ENCODE data around the gene PCNP. TPM values are rescaled to one million over a fixed set of nuclear protein-coding genes. Genes with fewer than 3 reads are reported as not detected.
A peak's percentile ranks its signal among the peaks of the same experiment; 100 is the strongest.

Gene PCNP
- total RNA-seq, 1 experiment from 2014 or later: 216 TPM

DNA sequence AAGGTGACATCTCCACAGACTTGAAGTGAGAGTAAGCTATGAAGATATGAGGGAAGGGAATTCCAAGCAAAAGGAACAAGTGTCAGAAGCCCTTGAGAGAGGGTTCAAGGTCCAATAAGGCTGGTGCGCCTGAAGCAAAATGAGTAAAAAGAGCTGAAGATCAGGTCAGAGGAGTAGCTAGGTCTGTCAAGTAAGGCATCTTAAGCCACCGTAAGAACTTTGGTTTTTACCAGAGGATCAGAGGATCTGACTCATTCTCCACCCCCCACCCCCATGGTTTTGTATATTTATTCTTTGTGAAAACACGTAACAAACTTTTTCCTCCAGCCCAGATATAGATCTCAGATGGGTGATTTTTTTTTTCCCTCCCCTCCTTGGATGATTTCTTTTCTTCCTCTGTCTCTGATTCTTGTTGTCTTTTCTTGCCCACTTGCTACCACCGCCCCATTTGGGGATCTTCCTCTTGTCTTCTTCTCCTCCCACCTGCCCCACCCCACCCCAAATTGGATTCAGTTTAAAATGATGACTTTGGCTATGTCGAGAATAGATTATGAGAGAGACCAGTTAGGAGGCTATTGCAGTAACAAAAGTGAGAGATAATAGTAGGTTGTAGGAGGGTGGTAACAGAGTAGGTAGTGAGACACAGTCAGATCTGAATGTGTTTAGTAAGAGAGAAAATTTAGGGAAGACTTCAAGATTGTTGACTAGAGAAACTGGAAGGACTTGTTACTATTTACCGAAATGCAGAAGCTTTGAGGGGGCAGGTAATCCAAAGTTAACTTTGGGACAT is 6.3 kb upstream of the PCNP start:
- no peak overlapping the region for H3K18ac ChIP-seq (ENCODE audit: insufficient read length, low read depth, low read length)
- no peak overlapping the region for H3K56ac ChIP-seq (ENCODE audit: insufficient read length, low read depth, low read length)
- TF ChIP-seq, protein P1, sequence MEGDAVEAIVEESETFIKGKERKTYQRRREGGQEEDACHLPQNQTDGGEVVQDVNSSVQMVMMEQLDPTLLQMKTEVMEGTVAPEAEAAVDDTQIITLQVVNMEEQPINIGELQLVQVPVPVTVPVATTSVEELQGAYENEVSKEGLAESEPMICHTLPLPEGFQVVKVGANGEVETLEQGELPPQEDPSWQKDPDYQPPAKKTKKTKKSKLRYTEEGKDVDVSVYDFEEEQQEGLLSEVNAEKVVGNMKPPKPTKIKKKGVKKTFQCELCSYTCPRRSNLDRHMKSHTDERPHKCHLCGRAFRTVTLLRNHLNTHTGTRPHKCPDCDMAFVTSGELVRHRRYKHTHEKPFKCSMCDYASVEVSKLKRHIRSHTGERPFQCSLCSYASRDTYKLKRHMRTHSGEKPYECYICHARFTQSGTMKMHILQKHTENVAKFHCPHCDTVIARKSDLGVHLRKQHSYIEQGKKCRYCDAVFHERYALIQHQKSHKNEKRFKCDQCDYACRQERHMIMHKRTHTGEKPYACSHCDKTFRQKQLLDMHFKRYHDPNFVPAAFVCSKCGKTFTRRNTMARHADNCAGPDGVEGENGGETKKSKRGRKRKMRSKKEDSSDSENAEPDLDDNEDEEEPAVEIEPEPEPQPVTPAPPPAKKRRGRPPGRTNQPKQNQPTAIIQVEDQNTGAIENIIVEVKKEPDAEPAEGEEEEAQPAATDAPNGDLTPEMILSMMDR (conservative IDR thresholded peaks at IDR 0.05): no peak
- H3K4me2 ChIP-seq (ENCODE audit: insufficient read depth, insufficient read length, low read length): no peak overlapping the region
- H4K91ac ChIP-seq (ENCODE audit: insufficient read length, low read depth, low read length): no peak overlapping the region
- no peaks in the 10 kb centered on the region for H3K9me3 Mint-ChIP-seq
- H3K23ac ChIP-seq (ENCODE audit: insufficient read length, low read depth, low read length): no peak overlapping the region
- H3K9ac ChIP-seq (ENCODE audit: extremely low read depth, insufficient read length, low read length): no peak overlapping the region
- H2BK5ac ChIP-seq (ENCODE audit: insufficient read length, low read length): no peak overlapping the region
- no peaks in the 10 kb centered on the region for H3K27me3 ChIP-seq (ENCODE audit: insufficient read depth, low read length)
- WGBS (ENCODE audit: extremely low coverage, insufficient read length, low lambda C conversion rate): no CpG with 5 or more reads among the region's 6 CpGs
- H3K79me1 ChIP-seq (ENCODE audit: insufficient read depth, low read depth, low read length, poor library complexity, severe bottlenecking): peaks cover 3% of the 10 kb centered on the region
- H3K4me3 Mint-ChIP-seq: no peak overlapping the region
- H3K4ac ChIP-seq (ENCODE audit: low read depth, low read length): no peak overlapping the region
- no peak overlapping the region for H4K5ac ChIP-seq (ENCODE audit: insufficient read length, low read depth, low read length)
- H3K27ac ChIP-seq (ENCODE audit: insufficient read length, low read depth, low read length): no peak overlapping the region
- no peak for DNase-seq
- no peaks in the 10 kb centered on the region for H3K9me3 ChIP-seq (ENCODE audit: control insufficient read depth, low read depth, low read length)
- H3T11ph ChIP-seq (ENCODE audit: low read length): no peak overlapping the region
- H3K23me2 ChIP-seq (ENCODE audit: insufficient read length, low read depth, low read length, poor library complexity, severe bottlenecking): no peaks in the 10 kb centered on the region
- no peak overlapping the region for H2BK15ac ChIP-seq (ENCODE audit: low read depth, low read length)
- H2AK5ac ChIP-seq (ENCODE audit: insufficient read length, low read length): no peak overlapping the region
- H4K20me1 ChIP-seq (ENCODE audit: control insufficient read depth, insufficient read depth, insufficient read length): no peaks in the 10 kb centered on the region
- peak overlapping the region in 1 of 3 experiments; percentile 18; a peak in 1 of 7 replicates for H3K27ac Mint-ChIP-seq
- H2BK12ac ChIP-seq (ENCODE audit: insufficient read length, low read depth, low read length): no peak overlapping the region
- no peak overlapping the region for H3K14ac ChIP-seq (ENCODE audit: insufficient read depth, low read length)
- peaks cover 15% of the 10 kb centered on the region for H3K79me2 ChIP-seq (ENCODE audit: insufficient read depth, low read length)
- H2BK20ac ChIP-seq (ENCODE audit: low read depth, low read length, poor library complexity, severe bottlenecking): no peak overlapping the region
- no peaks in the 10 kb centered on the region; the same call in 1 of the 2 replicates for H3K4me1 ChIP-seq (ENCODE audit: insufficient read depth, low read length)
- H3K27me3 Mint-ChIP-seq (ENCODE audit: low read depth): no peaks in the 10 kb centered on the region
- peaks cover 11 to 13% of the 10 kb centered on the region in 2 experiments for H3K4me1 Mint-ChIP-seq
- H2BK120ac ChIP-seq (ENCODE audit: low read depth, low read length, poor library complexity, severe bottlenecking): no peak overlapping the region
- H3K36me3 Mint-ChIP-seq (ENCODE audit: insufficient read depth in 1 of 3, low read depth in 3 of 3): peaks cover 26 to 37% (median 34%) of the 10 kb centered on the region in 3 experiments; a peak in 6 of 7 replicates
- no peak overlapping the region for H2AFZ ChIP-seq (ENCODE audit: low read length)
- no peak overlapping the region for H4K8ac ChIP-seq (replicated peaks; ENCODE audit: insufficient read length, low read depth, low read length)

All from H9 (cell line).